DMS153 treated with DMSO at 0.1 percent for 48 hours (cell line): Measurements from ENCODE around the gene ANTXR2.
"Not testable (repeated sequence)": the region's sequence is repeated elsewhere in the genome, so short reads cannot be mapped to it uniquely, and the experiment has no call there.

ENCODE experiments used
- DNase-seq: peaks from one replicate; lab custom pipeline; 2025; ENCODE audit not compliant: unreplicated experiment; lab: John Stamatoyannopoulos, UW

Gene ANTXR2

GRCh38 chr4:80026100-80026499 lies 46.9 kb downstream of the ANTXR2 start:
- DNase-seq, result no peak

DNA sequence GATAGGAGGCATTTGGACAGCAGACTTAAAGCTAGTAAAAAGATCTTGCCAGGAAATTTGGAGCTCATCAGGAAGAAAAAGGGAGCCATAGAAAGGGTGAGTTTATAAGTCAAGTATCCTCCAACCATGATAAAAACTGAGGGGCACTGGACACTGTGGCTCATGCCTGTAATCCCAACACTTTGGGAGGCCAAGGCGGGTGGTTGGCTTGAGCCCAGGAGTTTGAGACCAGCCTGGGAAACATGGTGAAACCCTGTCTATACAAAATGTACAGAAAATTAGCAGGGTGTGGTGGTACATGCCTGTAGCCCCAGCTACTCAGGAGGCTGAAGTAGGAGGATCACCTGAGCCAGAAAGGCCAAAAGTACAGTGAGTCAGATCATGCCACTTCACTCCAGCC lies 48.7 kb downstream of the ANTXR2 start:
- DNase-seq, result no peak

- DNase-seq, result no peak
Measured at GRCh38 chr4:80022282-80022681, 50.7 kb downstream of the ANTXR2 start.

- no peak for DNase-seq
Measured at GRCh38 chr4:80017125-80017854, 55.7 kb downstream of the ANTXR2 start.

- no peak for DNase-seq
Measured at GRCh38 chr4:80016506-80016905, 56.5 kb downstream of the ANTXR2 start.

DNA sequence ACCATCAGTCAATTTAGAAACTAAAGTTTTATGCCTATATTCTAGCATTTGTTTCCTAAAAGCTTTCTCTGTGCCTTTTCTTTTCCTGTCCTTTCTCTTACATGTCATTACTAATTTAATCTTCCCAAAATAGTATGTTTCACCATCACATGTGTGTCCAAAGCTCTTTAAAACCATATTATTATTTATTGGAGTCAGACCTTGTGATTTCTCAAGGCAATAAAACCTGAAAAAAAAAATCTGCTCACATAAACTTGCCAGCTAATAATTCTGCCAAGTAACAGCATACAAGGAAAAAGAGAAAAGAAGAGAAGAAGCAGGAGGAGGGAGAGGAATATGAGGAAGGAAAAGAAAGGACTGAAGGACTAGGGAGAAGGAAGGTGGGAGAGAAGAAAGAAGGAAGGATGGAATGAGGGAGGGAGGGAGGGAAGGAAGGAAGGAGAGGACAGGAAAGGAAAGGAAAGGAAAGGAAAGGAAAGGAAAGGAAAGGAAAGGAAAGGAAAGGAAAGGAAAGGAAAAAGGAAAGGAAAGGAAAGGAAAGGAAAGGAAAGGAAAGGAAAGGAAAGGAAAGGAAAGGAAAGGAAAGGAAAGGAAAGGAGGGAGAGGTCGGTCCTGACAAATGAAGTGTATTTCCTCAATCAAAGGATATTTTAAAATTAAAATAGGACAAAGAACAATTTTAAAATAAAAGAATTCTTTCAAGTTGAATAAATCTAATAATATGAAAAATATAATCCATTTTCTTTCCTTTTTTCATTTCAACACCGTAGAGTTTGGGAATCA lies 57.4 kb downstream of the ANTXR2 start:
- no peak for DNase-seq

DNA sequence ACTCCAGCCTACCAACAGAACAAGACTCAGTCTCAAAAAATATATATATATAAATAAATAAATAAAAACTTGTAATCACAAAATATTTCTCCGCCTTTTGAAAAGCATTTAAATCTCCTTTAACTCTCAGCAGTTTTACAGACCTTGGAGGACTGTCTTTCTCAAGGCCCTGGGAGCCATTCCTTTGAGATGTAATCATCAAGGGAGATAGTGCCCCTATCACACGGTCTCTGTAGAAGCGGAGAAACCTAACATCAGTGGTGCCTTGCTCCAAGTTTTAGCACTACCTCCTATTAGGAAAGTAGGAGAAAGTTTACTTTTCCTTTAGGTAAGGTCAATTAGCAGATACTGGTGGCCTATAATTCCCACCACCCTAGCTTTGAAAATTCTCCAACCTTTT lies 58.5 kb downstream of the ANTXR2 start:
- no peak for DNase-seq

GRCh38 chr4:80012291-80012690 lies 60.7 kb downstream of the ANTXR2 start:
- no peak for DNase-seq

- DNase-seq, result no peak
Measured at GRCh38 chr4:80011636-80012236, 61.3 kb downstream of the ANTXR2 start.

DNA sequence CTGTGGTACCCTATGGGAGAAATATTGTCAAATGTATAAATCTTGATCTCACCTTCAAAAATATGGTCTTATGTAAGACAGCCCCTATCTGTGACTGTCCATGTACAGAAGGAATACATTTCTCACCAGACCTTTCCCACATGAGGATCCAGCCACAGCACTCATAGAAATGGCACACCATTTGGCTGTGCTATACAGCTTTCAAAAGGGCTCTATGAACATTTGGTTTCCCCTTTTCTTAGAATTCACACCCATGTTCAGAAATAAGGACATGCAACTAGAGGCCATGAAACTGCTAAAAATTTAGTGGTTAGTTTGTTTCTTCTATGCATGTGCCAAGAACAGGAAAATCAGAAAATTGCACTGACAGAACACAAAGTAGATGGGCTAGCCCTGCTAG lies 62.7 kb downstream of the ANTXR2 start:
- no peak for DNase-seq

GRCh38 chr4:80009806-80010205 lies 63.2 kb downstream of the ANTXR2 start:
- no peak for DNase-seq

DNA sequence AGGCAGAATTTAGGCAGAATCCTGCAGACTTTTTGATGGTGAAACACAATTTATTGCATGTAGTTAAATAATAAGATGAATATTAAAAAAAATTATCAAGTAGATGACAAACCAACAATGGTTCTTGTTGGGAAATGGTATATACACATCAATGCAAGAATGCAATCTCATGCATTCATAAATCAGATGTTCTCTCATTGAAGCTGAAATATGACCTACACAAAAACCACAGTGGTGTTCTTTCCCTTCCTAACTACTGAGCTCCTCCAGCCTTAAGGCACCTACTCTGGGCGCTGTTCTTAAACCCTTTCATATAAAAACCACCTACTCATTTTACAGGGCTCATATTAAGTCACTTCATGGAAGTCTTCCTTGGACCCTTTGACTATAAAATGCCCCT lies 64.1 kb downstream of the ANTXR2 start:
- no peak for DNase-seq

- DNase-seq, result no peak
Measured at GRCh38 chr4:80008351-80008750, 64.7 kb downstream of the ANTXR2 start.

- DNase-seq, result no peak
Measured at GRCh38 chr4:80007745-80008149, 65.3 kb downstream of the ANTXR2 start.

GRCh38 chr4:80006935-80007744 lies 65.9 kb downstream of the ANTXR2 start:
- no peak for DNase-seq

DNA sequence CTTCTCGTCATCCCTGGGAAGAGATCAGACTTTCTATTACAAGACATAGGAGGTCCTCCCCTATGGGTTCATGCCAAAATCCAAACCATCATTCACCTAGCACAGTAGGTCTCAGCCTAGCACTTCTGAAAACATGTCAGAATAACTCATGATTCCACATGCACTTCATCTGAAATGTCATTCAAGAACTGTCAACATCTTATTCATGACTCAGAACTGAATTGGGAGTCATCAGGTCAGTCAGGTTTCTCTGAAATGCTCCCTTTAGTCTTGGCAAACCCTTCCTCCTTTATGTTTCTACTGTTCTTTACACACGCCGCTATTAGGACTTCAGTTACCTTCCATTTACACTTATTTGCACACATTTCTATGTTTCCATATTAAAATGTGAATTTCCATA lies 67.2 kb downstream of the ANTXR2 start:
- DNase-seq, result no peak

DNA sequence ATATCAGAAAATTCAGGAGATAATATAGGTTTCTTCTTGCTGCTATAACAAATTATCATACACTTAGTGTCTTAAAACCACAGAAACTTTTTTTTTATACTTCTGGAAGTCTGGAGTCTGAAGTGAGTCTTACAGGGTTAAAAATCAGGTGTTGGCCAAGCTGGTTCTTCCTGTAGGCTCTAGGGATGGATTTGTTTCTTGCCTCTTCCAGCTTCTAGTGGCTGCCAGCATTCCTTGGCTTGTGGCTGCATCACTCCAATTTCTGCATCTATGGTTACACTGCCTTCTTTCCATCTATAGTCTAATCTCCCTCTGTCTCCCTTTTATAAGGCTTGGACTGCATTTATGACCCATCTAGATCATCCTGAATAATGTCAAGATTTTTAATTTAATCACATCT lies 68.7 kb downstream of the ANTXR2 start:
- no peak for DNase-seq

DNA sequence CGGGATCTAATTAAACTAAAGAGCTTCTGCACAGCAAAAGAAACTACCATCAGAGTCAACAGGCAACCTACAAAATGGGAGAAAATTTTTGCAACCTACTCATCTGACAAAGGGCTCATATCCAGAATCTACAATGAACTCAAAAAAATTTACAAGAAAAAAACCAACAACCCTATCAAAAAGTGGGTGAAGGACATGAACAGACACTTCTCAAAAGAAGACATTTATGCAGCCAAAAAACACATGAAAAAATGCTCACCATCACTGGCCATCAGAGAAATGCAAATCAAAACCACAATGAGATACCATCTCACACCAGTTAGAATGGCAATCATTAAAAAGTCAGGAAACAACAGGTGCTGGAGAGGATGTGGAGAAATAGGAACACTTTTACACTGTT lies 70.5 kb downstream of the ANTXR2 start:
- not testable (repeated sequence) for DNase-seq

- not testable (repeated sequence) for DNase-seq
Measured at GRCh38 chr4:79999048-79999447, 74.0 kb downstream of the ANTXR2 start.

GRCh38 chr4:79998201-79998600 lies 74.8 kb downstream of the ANTXR2 start:
- no peak for DNase-seq

DNA sequence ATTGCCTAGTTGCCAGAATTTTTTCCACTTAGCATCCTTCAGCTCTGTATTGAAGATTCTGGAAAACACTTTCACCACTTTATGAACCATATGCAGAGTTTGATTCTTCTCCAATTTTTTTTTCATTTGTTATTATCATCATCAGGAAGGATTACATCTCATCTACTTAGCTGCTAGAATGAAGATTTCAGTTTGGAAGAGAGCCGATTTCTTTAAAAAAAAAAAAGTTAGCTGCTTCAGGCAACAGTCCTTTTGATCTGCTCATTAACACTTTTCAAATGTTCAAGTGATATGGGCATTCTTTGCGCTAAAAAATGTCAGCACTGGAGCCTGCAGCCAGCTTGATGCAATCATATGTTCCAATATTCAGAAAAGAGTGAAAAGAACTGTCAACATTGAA lies 76.2 kb downstream of the ANTXR2 start:
- DNase-seq, result no peak
